ENCODE results near the gene ADTRP.

Gene ADTRP

DNA sequence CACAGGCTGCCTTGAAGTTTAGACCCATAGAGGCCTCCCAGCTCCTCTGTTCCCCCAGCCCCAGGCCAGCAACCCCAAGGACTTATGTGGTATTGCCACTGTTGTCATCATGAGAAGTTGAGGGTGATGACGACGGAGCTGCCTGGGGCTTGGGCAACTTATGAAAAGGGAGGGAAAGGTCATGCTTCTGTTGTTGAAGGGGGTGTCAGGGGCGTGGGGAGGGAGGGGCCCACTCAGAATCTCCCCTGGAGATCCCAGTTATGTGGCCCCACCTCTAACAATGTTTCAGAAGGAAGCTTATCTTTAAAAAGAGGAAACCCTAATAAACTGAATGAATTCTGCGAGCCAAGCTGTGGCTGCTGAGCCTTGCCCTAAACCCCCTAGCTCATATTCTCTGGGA, 4.2 kb downstream of the ADTRP start:
- no peak for DNase-seq (ENCODE audit: low read depth in 1 of 2, low spot score in 1 of 2)

DNA sequence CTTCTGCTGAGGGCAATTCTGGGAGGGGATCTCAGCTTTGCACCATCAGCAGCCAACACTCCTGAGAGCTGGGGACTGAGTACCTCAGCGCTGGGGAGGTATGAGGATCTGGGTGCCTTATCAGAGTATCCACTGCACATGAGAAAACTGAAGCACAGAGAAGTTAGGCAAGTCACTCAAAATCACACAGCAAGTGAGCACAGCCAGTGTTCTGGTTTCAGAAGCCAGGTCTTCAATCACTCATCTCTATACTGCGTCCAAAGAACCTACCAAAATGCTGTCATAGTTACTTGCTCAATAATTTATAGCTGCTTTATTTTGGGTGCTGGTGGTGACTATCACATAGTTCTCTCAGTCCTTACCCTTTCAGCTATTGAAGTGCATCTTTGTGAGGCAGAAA, 5.0 kb downstream of the ADTRP start:
- DNase-seq (ENCODE audit: low read depth in 1 of 2, low spot score in 1 of 2): no peak

DNA sequence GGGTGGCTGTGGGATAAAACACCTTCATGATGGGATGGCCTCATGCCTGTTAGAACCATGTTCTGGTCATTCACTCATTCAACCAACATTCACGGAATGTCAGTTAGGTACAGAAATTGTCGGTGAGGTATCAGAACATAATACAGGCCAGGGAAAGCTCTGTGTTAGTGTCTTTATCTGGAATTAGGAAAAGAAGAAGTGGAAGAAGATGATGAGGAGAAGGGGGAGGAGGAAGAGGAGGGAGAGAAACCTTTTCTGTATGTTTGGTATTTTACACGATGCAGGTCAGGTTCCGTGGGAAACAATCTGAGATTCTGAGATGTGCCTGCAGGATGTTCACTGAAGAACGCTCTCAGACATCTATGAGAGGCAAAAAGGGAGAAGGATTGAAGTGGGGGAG, 5.6 kb downstream of the ADTRP start:
- DNase-seq (ENCODE audit: low read depth in 1 of 2, low spot score in 1 of 2): no peak

DNA sequence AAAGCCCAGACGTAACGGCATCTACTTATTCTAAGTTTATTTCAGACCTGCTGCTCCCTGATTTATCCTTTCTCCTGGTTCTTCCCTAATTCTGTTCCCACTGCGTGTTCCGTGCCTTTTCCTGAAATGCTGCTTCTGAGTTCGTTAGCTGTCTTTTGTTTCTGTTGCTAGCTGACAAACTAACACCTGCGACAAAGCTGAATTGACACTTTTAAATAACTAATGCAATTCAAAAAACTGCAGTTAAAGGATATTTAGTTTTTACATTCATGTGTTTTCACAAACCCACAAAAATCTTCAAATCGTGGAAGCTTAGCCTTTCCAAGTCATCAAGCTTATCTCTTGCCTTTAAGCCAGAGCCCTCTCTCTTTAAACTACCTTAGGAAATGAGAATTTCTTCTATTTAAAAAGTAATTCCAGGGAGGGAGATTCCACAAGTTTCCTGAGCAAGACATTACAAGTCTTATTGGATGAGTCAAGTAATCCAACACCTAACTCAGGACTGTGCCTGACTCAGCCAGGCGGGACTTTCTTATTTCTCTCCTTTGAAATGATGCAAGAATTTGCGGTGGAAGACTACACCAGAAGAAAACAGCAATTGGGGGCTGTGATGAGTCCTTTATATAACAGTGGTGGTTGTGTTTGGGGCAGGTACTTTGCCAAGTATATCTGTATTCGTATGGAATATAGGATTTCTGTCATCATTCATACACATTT, 6.3 kb downstream of the ADTRP start:
- DNase-seq (ENCODE audit: low read depth in 1 of 2, low spot score in 1 of 2): no peak

DNA sequence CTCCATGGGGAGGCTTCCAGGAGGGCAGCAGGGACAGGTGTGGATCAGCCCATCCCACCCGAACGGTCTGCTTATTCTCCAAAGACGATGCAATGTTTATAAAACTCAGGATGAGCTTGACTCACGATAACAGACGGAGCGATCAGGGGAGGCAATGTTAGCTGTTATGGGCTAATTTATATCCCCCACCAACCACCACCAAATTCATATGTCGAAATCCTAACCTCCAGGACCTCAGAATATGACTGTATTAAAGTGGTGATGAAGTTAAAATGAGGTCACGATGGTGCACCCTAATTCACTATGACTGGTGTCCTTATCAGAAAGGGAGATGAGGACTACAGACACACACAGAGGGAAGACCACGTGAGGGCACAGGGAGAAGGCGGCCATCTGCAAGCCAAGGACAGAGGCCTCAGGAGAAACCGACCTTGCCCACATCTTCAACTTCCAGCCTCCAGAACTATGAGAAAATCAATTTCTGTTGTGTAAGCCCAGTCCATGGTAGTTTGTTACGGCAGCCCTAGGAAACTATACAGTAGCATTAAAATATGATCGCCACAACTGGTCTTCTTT, 7.0 kb downstream of the ADTRP start:
- DNase-seq (ENCODE audit: low read depth in 1 of 2, low spot score in 1 of 2): no peak

DNA sequence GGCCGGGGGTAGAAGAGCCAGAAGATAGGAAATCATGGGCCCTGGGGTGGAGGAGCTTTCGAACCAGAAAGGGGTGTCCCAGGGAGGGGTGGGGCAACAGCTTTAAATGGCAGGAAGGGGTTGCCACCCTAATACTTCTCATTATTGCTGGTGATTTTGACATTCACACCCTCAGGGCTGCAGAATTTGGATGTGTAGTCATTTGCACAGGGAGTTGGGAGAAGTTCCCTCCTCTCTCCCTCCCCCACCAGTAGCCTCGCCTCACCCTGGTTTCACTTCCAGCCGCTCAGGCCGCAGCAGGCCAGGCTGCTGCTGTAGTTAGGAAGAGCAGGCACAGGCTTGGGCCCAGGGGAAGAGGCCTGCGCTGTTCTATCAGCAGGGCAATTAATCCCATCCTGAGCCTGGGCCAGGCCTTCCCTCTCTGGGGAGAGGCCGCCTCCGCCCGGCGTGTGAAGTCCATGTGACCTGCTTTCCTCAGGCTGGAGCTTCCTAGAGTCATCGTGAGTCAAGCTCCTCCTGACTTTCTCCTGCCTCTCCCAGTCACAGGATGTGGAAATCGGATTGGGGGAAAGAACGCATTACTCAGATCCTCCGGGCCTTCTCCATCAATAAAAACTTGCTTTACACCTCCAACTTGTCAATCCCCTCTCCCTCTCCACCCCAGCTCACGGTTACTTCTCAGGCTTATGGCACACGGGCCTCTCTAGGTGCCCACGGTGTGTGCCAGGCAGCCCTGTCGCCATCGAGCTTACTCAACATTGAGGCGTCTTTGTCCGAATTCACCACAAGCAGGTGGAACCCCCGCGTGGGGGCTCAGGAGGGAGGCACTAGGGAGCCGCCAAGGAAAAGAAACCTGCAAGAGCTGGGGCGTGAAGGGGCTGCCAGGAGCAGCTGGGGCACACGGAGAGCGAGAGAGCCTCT, 7.8 kb downstream of the ADTRP start:
- DNase-seq (ENCODE audit: low read depth in 1 of 2, low spot score in 1 of 2): no peak

DNA sequence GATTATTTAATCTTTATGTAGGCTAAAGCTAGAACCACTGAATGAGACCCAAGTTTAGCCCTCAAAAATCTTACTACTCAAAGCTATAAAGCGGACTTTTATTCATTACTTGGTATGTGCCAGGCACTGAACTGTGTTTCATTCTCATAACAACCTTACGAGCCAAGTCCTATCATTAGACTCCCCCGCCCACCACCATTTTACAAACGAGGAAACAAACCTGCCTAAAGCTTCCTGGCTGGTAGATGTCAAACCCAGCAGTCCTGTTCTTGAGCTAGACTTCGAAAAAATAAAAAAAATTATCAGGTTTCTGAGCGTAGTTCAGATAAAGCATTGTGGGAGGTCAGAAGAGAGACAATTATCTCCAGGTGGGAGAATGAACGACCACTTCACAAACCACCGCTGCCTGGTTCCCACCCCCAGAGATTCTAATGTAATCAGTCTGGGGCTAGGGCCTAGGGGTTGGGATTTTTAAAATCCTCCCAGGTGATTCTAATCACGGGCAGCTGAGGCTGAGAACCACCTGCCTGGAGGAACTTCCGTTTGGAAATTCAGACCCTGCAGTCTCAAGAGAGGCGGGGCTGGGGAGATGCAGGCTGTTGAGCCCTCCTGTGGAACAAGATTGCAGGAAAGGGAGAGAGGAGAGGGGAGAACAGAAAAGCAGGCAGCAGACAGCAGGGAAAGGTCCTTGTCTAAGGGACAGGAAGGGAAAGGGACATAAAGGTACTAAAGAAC, 8.6 kb downstream of the ADTRP start:
- DNase-seq (ENCODE audit: low read depth in 1 of 2, low spot score in 1 of 2): no peak

DNA sequence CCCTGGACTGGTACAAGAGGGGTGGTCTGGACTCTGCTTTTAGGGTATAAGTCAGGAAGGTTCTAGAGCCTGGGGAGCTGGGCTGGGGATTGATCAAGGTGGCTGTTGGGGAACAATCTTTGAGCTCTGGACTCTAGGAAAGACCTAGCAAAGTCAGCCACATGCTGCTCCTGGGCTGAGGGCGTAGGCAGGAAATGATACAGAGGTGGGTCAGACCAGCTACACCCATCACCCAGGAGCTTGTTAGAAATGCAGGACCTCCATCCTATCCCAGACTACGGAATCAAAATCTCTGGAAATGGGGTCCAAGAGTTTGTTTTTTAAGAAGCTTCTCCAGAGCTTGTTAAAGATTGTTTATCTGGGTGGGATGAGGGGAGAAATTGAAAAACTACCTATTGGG, 9.4 kb downstream of the ADTRP start:
- no peak for DNase-seq (ENCODE audit: low read depth in 1 of 2, low spot score in 1 of 2)

DNA sequence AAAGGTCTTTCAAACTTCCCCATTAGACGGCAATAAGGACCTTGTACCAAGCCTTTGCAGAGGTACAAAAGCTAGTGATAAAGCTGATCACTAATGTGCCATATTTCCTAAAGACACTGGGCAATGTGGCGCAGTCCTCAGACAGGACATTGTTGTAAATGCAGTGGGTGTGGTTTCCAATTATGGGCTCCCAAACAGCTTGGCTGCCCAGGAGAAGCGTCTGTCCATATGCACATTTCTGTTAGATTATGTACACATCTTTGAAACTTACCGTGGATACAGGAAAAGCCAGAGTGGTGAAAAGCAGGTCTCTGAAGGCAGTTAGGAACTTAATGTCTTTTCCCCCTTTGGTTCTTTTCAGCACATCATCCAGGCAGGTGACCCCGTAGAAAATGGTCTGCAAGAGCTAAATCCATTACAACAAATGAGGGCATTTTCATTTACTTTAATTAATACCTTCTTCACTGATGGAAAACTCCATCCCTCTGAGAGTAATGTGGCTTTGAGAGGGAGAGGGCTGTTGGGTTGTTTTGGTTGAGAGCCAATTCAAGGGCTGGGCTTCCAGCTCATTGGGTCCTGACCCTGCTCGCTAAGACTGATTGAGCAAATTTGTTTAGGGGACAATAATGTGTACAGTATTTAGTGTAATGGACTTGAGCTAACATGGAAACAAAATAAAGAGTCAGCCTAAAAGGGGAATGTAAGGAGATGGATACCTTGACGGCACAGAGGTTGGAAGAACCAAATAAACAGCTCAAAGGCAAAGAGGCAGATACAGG, 10.4 kb downstream of the ADTRP start:
- no peak for DNase-seq (ENCODE audit: low read depth in 1 of 2, low spot score in 1 of 2)

DNA sequence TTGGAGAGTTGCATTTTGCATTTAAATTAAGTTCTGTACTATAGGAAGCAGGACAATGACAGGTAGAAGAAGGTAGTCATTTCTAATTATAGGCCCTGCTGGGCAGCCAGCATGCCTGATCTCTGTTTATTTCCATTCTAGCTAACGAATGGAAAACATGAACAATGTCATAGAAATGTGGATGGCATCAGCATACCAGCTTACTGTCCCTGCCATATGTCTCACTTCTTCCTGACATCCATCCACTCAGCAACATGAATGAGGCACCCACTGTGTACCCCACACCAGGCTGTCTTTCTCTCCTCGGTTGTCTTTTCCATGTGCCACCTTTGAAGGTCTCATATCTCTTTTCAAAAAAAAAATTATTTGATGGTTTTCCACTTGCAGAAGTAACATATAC, 11.1 kb downstream of the ADTRP start:
- DNase-seq (ENCODE audit: low read depth in 1 of 2, low spot score in 1 of 2): no peak

DNA sequence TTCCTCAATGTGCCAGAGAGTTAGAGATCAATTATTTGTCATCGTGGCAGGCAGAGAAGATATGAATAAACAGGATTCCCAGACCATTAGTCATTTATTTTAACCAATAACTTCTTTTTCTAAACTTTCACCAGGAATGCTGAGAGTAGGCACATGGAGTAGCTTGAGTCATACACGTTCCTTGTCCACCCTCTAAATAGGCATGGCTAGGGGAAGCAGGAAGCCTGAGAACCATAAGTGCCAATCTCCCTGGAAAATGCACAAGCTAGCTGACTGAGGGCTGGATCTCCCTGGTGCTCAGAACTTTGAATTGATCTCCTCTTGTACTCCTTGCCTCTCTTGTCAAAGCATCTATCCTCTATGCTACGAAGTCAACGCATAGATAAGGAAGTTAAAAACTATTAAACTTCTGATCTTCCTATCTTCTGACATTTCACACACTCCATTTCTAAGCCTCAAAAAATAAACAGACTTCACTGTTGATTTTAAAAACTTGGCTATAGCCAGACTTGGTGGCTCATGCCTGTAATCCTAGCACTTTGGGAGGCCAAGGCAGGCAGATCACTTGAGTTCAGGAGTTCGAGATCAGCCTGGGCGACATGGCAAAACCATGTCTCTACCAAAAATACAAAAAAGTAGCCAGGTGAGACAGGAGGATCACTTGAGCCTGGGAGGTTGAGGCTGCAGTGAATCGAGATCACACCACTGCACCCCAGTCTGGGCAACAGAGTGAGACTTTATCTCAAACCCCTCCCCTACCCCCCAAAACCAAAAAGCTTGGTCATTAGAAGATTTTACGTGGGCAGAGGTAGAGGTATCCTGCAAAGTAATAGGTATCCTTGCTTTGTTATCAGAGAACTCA, 11.8 kb downstream of the ADTRP start:
- no peak for DNase-seq (ENCODE audit: low read depth in 1 of 2, low spot score in 1 of 2)

DNA sequence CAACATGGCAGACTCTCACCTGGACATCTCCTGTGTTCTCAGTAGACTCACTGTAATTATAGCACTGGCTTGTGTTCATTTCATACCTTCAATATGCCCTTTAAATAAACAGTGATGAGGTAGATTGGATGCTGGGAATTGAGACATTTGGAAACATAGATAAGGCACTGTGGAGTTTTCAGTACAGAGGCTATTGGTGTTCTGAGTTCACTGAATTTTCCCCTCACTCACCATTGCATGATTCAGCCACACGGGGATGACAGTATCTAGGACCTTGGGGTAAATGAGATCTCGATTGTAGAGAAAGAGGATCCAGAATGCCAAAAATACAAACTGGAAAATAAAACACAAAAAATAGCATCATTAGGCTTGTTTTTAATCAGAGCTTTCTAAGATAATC, 12.6 kb downstream of the ADTRP start:
- DNase-seq (ENCODE audit: low read depth in 1 of 2, low spot score in 1 of 2): no peak

DNA sequence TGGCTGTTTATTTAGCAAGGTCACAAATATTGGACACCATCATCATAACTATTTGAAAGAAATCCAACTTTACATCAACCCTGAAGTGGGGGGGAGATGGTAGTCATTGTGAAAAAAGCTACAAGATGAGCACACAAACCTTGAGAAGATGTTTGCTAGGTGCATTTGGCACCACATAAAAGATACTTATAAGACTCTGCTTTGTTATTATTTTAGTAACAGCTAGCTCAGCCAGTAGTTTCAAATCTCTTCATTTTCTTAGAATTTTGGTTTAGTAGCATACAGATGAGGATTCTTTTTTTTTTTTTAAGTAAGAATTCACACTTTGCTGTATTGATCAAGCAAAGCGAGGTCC, 14.4 kb downstream of the ADTRP start:
- DNase-seq (ENCODE audit: low read depth in 1 of 2, low spot score in 1 of 2): no peak

DNA sequence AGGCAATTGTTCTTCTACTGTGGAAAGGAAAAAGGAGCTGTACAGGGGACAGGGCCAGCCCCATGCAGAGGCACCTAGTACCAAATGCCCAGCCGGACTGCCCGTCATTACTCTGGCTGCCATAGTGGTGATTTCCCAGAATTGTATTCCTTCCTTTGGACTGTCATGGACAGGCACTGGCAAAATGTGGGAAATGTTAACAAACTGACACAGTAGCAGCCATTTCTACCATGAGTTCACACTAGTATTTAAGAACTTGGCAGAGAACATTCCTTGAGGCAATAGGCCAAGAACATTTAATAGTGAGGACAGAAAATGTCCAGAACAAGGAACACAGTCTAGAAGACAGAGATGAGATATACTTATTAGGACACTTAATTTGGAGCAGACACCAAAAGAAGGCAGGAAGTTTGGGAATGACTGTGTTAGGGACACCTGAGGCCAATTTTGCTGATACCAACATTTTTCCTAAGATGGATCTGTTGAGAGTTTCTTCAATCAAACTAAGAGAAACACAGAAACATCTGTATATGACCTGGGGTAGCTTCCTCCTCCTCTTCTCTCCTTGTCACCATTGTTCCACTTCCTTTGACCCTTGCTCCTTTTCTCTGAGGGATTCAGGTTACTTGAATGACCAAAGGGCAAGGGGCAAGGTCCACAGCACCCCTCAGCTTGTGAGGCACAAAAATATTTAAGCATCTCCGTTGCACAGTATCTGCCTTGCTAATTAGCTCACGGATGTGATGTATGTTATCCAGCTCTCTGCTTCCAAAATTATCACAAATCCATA, 14.9 kb downstream of the ADTRP start:
- DNase-seq (ENCODE audit: low read depth in 1 of 2, low spot score in 1 of 2): no peak

DNA sequence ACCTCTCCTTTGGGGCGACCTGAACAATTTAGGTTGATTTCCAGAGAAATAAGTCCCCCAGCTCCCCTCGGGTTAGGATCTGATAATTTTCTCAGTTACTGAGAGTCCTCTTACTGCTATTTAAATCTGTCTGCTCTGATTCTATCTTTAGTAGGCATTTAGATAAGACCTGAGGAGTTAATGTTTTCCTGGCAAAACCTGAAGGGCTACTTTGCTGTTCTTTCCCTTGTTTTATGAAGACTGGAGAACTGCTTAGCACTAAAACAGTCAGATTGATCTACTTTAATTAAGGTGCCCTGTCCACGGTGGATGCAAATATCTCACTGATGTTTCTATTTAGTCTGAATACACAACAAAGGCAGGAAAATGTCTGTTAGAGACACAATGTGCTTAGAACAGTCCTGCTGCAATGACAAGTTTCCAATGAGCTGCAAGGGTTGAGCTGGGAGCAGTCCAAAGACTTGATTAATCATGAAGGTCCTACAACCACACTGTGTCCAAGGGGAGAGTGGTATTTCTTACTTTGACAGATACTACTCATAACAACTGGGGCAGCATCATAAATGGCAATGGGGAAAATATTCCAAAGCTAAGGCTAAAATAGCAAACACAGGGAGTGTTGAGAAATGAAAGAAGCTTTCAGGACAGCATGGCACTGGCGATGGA, 15.7 kb downstream of the ADTRP start:
- no peak for DNase-seq (ENCODE audit: low read depth in 1 of 2, low spot score in 1 of 2)

DNA sequence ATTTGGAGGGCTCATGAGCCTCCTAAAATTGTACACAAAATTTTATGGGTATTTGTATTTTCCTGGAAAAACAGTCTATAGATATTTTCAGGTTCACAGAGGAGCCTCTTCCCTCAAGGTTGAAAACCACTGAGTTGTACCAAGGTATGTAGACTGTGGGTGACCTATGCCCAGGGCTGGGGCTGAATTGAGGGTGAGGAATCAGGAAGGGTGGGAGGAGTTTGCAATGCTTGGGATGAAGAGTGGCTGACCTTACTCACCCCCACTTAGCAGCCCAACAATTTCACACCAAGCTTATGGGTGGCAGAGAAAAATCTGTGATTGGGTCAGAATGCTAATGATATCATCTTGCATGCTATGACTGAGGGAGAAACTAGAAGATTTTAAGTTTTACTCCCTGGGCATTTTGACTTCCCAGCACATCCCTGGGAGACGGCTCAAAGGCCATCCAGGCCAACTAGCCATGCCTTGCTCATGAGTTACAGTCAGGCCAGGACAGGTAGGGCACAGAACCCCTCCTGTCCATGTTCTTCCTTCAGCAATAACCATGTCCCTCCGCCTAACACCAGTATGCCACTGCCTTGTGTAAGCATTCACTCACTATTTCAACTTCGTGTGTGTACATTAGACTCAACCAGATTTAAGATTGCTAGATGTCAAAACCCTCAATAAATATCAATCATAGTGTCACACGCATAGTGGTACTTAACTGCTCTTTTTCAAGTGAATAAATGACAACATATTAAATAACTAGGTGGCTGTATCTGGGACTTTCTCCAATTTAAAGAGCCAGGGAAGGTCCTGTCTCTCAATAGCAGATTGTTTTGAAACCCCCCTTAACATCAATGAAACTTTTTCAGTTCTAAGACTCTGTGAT, 16.6 kb downstream of the ADTRP start:
- no peak for DNase-seq (ENCODE audit: low read depth in 1 of 2, low spot score in 1 of 2)

DNA sequence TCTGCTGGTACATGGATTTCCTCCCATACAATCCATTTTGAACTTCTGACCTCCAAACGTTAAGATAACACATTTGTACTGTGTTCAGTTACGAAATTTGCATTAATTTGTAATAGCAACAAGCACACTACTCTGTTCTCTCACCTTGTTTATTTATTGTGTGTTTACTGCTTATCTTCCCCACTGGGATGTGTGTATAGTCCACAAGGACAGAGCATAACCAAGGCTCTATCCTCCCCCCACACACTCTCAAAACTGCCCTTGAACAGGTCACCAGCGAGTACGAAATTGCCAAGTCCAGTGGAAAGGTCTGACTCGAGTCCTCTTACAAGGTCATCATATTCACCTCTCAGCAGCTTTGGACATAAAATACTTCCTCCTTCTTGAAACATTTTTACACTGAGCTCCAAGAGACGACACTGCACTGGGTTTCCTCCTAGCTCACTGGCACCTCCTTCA, 18.6 kb downstream of the ADTRP start:
- DNase-seq (ENCODE audit: low read depth in 1 of 2, low spot score in 1 of 2): no peak

DNA sequence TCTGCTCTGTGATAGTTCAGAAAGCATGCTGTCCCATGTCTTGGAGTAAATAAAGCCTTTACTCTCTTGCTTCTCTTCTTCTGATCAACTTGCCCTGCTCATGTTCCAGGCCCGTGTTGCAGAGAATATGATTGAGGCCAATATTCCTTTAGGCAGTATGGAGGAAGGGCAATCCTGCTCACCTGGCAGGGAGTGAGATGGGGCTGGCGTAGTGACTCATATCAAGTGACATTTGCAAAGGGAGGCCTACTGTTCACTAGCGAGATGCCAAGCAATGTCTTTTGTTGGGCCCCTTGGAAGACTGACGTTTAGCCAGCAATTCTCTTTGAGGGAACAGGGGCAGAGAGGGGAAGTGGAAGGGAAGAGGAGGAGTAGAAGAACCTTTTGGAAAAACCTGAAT, 19.7 kb downstream of the ADTRP start:
- no peak for DNase-seq (ENCODE audit: low read depth in 1 of 2, low spot score in 1 of 2)

All from activated T-helper 1 cell treated with anti-CD3 and anti-CD28 coated beads, Interleukin-2, amount 50 U/mL, for 16 hours (primary cell).